Vagina (tissue), 2 donors: Measurements from ENCODE around the gene TKFC. TPM values are rescaled to one million over a fixed set of nuclear protein-coding genes. Genes with fewer than 3 reads are reported as not detected.
"Not testable (repeated sequence)": the region's sequence is repeated elsewhere in the genome, so short reads cannot be mapped to it uniquely, and the experiment has no call there.

Experiments
- DNase-seq, 2 donors: peaks; one replicate each; pipeline ENCODE4 v3.0.0-alpha.2; 2017; ENCODE audit errors: extremely low spot score in 2 of 2
- H3K27ac ChIP-seq: fragments of 200-600 bp; sonication (generic); one replicate; pipeline ENCODE4 v1.5.1; 2019
- H3K27me3 ChIP-seq: fragments of 200-600 bp; sonication (generic); one replicate; pipeline ENCODE4 v1.5.1; 2019
- H3K36me3 ChIP-seq, 2 donors: fragments of 200-600 bp; sonication (generic); one replicate each; pipeline ENCODE4 v1.5.1; 2017 to 2019
- H3K4me1 ChIP-seq: fragments of 200-600 bp; sonication (generic); one replicate; pipeline ENCODE4 v1.5.1; 2019
- H3K4me3 ChIP-seq, 2 donors: fragments of 200-600 bp; sonication (generic); 1 replicate in 1 of 2; 2 replicates in 1 of 2; pipeline ENCODE4 v1.5.1; 2016 to 2019
- H3K9me3 ChIP-seq: fragments of 200-600 bp; sonication (generic); one replicate; pipeline ENCODE4 v1.5.1; 2019
- CTCF ChIP-seq, 3 experiments: fragments of 450-650 bp in 2 of 3; fragments of 200-600 bp in 1 of 3; sonication (generic) in 1 of 3; IDR thresholded peaks; one replicate each; pipeline ENCODE4 v1.5.1; 2017 to 2019; ENCODE audit warnings: antibody characterized with exemption in 3 of 3, mild to moderate bottlenecking in 2 of 3, moderate library complexity in 2 of 3
- POLR2A ChIP-seq, 2 donors: fragments of 450-650 bp; IDR thresholded peaks; one replicate each; pipeline ENCODE4 v1.6.1; 2017; ENCODE audit warnings: antibody characterized with exemption in 2 of 2, mild to moderate bottlenecking in 2 of 2, moderate library complexity in 2 of 2
- POLR2AphosphoS5 ChIP-seq, 2 donors: sonication (generic); formaldehyde crosslinking; IDR thresholded peaks; one replicate each; pipeline ENCODE4 v1.9.0; 2017; ENCODE audit warnings: antibody characterized with exemption in 2 of 2, mild to moderate bottlenecking in 2 of 2, low read depth in 1 of 2; ENCODE audit not compliant: insufficient read depth in 1 of 2
- intact Hi-C: fragments of 100-400 bp; cut with DNase I; formaldehyde crosslinking; loops from one replicate; pipeline ENCODE4 v1.15.1; 2023
- total RNA-seq: library from RNA; depleted of rRNA; stranded (reverse); fragments of >200 nt; gene quantifications from one replicate; pipeline ENCODE4 v1.2.3, GENCODE V29; 2016

TKFC gene
- total RNA-seq, 1 donor from 2014 or later = 22.6 TPM

- no peaks in the 10 kb centered on the region for H3K27me3 ChIP-seq
- peaks cover 33% of the 10 kb centered on the region for H3K4me1 ChIP-seq
- no peaks in the 10 kb centered on the region for H3K36me3 ChIP-seq
- intact Hi-C loops = no loop called here
- TF ChIP-seq POLR2AphosphoS5 (IDR thresholded peaks at IDR 0.05; ENCODE audit: insufficient read depth in 1 of 2, low read depth in 1 of 2) (no peak), CTCF (IDR thresholded peaks at IDR 0.05) (no peak), POLR2A (IDR thresholded peaks at IDR 0.05) (no peak)
- peak overlapping the region; percentile 77 for H3K27ac ChIP-seq
- no peaks in the 10 kb centered on the region for H3K9me3 ChIP-seq
- no peak for DNase-seq
- H3K4me3 ChIP-seq = no peak overlapping the region
These were observed 44.6 kb downstream of the TKFC start for GRCh38 chr11:61377461-61378160.

- Histone ChIP-seq H3K9me3 (no peaks in the 10 kb centered on the region), H3K4me1 (peaks cover 33% of the 10 kb centered on the region), H3K36me3 (no peaks in the 10 kb centered on the region), H3K27me3 (no peaks in the 10 kb centered on the region), H3K4me3 (no peak overlapping the region), H3K27ac (peak overlapping the region; percentile 77)
- intact Hi-C loops = no loop called here
- DNase-seq = no peak
- TF ChIP-seq POLR2A (IDR thresholded peaks at IDR 0.05) (no peak), POLR2AphosphoS5 (IDR thresholded peaks at IDR 0.05; ENCODE audit: insufficient read depth in 1 of 2, low read depth in 1 of 2) (peak; percentile 38 to 95)
These were observed 45.8 kb downstream of the TKFC start for GRCh38 chr11:61378713-61379313.

GRCh38 chr11:61380884-61381283 is 47.9 kb downstream of the TKFC start:
- no peaks in the 10 kb centered on the region for H3K9me3 ChIP-seq
- no peak for TF ChIP-seq POLR2AphosphoS5 (IDR thresholded peaks at IDR 0.05; ENCODE audit: insufficient read depth in 1 of 2, low read depth in 1 of 2)
- no peak for TF ChIP-seq POLR2A (IDR thresholded peaks at IDR 0.05)
- no peak for TF ChIP-seq CTCF (IDR thresholded peaks at IDR 0.05)
- no peak for DNase-seq
- H3K27ac ChIP-seq = no peak overlapping the region
- H3K4me3 ChIP-seq = no peak overlapping the region
- H3K36me3 ChIP-seq = no peaks in the 10 kb centered on the region
- intact Hi-C loops = no loop called here
- peaks cover 26% of the 10 kb centered on the region for H3K4me1 ChIP-seq
- no peaks in the 10 kb centered on the region for H3K27me3 ChIP-seq

GRCh38 chr11:61383859-61384258 is 50.8 kb downstream of the TKFC start:
- not testable (repeated sequence) for H3K27me3 ChIP-seq, H3K36me3 ChIP-seq, DNase-seq, H3K9me3 ChIP-seq, H3K4me3 ChIP-seq, H3K27ac ChIP-seq
- H3K4me1 ChIP-seq = peaks cover 11% of the 10 kb centered on the region
- intact Hi-C loops = loop anchor here (2.0 kb wide), 1 partner anchor 47 kb away; no protein-coding TSS in a partner anchor

GRCh38 chr11:61384271-61385242 is 51.5 kb downstream of the TKFC start:
- H3K9me3 ChIP-seq = no peaks in the 10 kb centered on the region
- no peak for DNase-seq
- H3K27ac ChIP-seq = no peak overlapping the region
- H3K36me3 ChIP-seq = no peaks in the 10 kb centered on the region
- no peaks in the 10 kb centered on the region for H3K27me3 ChIP-seq
- H3K4me3 ChIP-seq = no peak overlapping the region
- TF ChIP-seq POLR2A (IDR thresholded peaks at IDR 0.05) = no peak
- no peak for TF ChIP-seq POLR2AphosphoS5 (IDR thresholded peaks at IDR 0.05; ENCODE audit: insufficient read depth in 1 of 2, low read depth in 1 of 2)
- TF ChIP-seq CTCF (IDR thresholded peaks at IDR 0.05) = no peak
- H3K4me1 ChIP-seq = peaks cover 4% of the 10 kb centered on the region
- intact Hi-C loops = loop anchor here (2.0 kb wide), 1 partner anchor 48 kb away; no protein-coding TSS in a partner anchor
